ENCODE data around the gene PIP5K1B.
"Not testable (repeated sequence)": the region's sequence is repeated elsewhere in the genome, so short reads cannot be mapped to it uniquely, and the experiment has no call there.

The PIP5K1B gene

GRCh38 chr9:68966496-68966944 lies 261.5 kb downstream of the PIP5K1B start:
- no peak for DNase-seq

- no peak for DNase-seq
Measured at GRCh38 chr9:68967800-68968199, 262.8 kb downstream of the PIP5K1B start.

DNA sequence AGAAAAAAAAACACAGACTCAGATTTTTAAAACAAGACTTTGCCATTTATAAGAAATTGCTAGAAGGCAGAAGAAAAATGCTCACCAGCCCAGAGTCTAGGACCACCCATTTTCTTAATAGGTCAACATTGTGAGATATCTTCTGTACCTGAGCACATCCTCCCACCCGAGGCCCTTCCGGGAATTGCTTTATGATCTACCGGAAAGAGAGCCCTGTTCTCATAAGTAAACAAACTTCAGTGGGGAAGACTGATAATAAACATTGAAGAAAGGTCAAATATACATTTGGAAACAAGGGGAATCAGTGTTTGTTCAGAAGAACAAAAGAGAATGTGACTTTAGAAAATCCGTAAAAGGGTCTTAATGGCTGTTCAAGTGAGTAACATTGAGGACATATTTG lies 264.5 kb downstream of the PIP5K1B start:
- no peak for DNase-seq

DNA sequence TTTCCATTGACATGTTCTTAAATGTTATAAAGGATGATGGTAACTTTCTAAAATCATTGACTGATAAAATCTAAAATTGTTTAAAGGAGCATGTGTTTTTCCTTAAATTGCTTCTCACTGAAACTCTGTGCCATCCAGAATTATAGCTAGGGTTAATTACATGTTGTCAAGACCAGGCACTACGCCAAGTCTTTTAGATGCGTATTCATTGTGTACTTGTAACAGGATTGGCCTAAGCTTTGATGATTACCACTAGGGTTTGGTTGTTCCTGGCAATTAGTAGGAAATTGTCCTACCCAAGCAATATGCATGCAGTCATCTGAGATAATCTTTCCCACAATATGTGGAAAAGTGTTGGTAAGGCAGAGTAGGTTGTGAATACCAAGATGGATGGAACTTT lies 265.1 kb downstream of the PIP5K1B start:
- DNase-seq = no peak

DNA sequence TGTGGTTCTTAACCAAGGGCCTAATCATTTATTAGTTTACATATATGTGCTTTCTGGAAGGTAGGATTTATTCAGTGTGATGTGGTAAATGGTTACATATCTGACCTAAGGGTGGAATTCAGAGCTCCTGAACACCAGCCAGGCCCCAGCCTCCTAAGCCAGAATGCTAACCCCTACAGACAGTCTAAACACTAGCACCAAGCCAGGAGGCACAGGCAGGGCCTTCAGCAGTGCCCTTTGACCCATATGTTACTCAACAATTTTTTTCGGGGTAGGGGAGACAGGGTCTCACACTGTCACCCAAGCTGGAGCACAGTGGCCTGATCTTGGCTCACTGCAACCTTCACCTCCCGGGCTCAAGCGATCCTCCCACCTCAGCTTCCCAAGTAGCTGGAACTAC lies 268.6 kb downstream of the PIP5K1B start:
- no peak for DNase-seq

GRCh38 chr9:68974431-68974830 lies 269.4 kb downstream of the PIP5K1B start:
- DNase-seq = no peak

- DNase-seq = no peak
Measured at GRCh38 chr9:68974901-68975300, 269.9 kb downstream of the PIP5K1B start.

DNA sequence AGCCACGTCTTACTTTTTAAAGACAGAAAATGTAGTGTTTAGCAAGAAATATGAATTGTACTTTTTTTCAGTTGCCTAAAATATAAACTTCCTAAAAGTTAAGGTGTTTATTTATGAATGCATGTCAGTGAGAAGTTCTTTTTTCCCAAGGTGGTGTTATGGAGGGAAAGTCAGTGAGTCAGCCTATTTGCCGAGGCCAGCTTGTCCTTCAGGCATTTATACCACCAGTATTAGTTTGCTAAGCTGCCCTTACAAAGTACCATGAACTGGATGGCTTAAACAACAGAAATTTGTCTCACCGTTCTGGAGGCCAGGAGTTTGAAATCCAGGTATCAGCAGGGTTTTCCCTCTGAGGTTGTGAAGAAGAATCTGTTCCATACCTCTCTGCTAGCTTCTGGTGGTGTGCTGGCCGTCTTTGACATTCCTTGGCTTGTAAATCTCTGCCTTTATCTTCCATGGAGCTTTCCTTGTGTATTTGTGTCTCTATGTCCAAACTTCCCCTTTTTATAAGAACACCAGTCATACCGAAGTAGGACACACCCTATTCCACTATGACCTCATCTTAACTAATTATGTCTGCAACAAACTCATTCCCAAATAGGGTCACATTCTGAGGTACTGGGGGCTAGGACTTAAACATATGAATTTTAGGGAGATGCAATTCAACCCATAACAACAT lies 270.5 kb downstream of the PIP5K1B start:
- DNase-seq = no peak

DNA sequence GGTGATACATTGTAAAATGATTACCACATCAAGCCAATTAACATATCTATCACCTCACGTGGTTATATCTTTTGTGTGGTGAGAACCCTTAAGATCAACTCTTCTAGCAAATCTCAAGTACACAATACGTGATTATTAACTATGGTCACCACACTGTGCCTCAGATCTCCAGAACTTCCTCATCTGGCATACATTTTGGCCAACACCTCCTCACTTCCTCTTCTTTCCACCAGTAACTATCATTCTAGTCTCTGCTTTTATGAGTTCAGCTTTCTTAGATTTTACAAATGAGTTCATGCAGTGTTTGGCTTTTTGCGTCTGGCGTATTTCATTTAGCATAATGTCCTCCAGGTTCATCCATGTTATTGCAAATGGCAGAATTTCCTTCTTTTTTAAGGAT lies 273.0 kb downstream of the PIP5K1B start:
- DNase-seq = no peak

DNA sequence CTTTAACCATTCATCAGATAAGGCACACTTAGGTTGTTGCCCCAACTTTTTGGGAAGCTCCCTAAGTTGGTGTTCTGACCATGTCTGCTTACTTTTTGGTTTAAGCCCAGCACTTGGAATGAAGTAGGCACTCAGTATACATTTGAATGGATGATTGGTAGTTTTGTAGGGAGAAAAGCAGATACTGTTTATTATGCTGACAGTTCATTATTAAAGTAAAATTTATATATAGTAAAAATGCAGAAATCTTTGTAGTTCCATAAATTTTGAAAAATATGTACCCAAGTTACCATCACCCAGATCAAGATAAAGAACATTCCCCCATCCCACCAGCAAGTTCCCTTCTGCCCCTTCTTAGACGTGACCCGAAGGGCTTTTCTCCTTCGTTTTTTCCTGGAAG lies 273.5 kb downstream of the PIP5K1B start:
- DNase-seq = no peak

GRCh38 chr9:68979538-68980314 lies 274.7 kb downstream of the PIP5K1B start:
- no peak for DNase-seq

DNA sequence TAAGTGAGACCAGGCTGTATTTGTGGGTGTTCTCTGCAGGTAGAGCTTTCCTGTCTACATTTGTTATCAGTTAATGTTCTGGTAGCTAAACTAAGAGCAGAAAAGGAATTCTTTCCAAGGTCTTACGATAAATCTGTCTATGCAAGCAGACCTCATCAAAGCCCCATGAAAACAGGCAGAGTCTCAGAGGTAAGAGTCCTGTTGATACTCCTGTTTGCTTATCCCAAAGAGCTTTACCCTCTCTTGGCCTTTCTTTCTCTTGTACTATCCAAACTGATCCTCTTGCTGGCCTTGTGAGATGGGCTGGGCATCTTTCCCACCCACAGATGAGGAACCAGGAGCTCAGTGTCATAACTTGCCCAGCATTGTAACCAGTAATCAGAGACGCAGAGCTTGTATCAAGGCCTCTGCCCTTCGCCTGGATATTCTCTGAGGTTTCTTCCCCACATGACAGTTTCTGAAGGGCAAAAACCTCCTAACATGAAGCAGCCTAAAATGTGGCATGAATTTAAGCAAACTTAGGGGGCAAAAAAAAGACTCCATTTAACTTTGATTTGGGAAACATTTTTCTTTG lies 275.4 kb downstream of the PIP5K1B start:
- DNase-seq = no peak

DNA sequence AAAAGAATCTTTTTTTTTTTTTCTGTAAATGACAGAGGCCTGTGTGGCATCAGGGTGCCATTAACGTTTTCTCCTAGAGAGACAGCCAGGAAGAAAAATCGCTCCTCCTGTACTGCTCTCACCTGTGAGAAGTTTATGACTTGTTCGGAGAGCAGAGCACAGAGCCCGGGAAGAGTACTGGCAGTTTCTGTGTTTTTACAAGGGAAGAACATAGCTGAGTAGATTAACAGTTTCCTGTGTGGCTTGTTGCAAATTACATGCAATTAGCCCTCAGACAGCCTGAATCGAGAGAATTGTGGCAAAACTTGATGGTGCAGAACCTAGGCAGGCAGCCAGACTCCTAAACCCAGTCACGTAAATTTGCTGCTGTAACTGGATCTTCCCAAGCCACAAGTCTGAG lies 276.7 kb downstream of the PIP5K1B start:
- DNase-seq = no peak

- no peak for DNase-seq
Measured at GRCh38 chr9:68983008-68983411, 278.0 kb downstream of the PIP5K1B start.

- DNase-seq = no peak
Measured at GRCh38 chr9:68983522-68984424, 278.7 kb downstream of the PIP5K1B start.

- not testable (repeated sequence) for DNase-seq
Measured at GRCh38 chr9:68986949-68987348, 281.9 kb downstream of the PIP5K1B start.

GRCh38 chr9:68991457-68991856 lies 286.4 kb downstream of the PIP5K1B start:
- DNase-seq = no peak

- no peak for DNase-seq
Measured at GRCh38 chr9:68995776-68996175, 290.7 kb downstream of the PIP5K1B start.

DNA sequence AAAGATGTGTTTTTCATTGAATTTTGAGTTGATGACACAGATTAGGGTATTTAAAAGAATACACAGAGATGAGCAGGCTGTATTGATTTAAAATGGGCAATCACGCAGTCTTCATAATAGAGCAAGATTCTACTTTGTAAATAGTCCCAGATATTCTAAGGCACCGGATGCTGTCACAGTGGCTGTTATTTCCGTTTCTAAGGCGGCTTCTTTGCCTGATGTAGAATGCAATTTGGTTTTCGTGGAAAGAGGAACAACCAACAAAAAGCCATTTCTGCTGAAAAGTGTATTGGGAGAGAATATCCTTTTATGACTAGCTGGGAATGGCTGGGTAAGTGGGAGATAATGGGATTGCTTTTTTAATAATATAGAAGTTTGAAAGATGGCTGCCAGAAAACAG lies 291.4 kb downstream of the PIP5K1B start:
- DNase-seq = no peak

GRCh38 chr9:68997666-68998065 lies 292.6 kb downstream of the PIP5K1B start:
- DNase-seq = no peak

DNA sequence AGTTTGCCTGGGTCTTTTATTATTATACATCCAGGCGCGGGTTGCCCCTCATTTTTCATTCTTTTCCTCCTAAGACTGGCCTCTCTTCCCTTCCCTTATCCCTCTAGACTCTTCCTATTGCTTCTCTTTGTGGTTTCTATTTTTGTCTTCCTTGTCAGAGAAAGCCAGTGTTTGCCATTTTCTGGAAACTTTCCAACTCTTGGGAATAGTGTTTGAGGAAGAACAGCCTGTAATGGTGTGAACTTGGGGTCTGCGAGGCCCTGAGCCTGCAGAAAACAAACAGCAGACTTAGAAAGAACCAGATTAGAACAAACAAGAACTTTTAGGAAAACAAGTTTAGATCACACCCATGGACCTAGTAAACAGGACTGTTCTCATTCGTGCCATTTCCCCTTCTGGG lies 293.3 kb downstream of the PIP5K1B start:
- DNase-seq = no peak

DNA sequence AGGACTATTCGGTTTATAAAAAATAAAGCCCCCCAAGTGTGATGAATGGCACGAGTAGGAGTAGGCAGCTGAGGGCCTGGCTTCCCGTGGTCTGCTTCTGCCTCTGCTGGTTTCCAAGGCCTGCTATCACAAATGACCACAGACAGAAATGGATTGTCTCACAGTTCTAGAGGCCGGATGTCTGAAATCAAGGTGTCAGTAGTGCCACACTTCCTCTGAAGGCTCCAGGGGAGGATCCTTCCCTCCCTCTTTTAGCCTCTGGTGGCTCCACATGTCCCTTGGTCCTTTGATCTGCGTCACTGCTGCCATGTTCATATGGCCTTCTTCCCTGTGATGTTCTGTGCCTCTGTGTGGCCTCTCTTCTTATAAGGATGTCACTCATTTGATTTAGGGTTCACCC lies 293.8 kb downstream of the PIP5K1B start:
- DNase-seq = no peak
